SK-N-SH (cell line): ENCODE measurements around the gene LDB2.

Source experiments
- FOXJ3 ChIP-seq: sonication (generic); formaldehyde crosslinking; IDR thresholded peaks from 2 replicates; pipeline ENCODE4 v1.5.1; 2020; ENCODE audit warnings: mild to moderate bottlenecking, missing genetic modification reagents
- POLR2AphosphoS5 ChIP-seq: IDR thresholded peaks from 2 replicates; pipeline ENCODE4 v1.6.1; 2012; ENCODE audit warnings: low read depth, low read length
- SIN3A ChIP-seq: IDR thresholded peaks from 2 replicates; pipeline ENCODE4 v1.6.1; 2012; ENCODE audit warnings: low read depth, mild to moderate bottlenecking, low read length, moderate library complexity, borderline replicate concordance
- SMC3 ChIP-seq: IDR thresholded peaks from 2 replicates; pipeline ENCODE4 v1.6.1; 2012; ENCODE audit warnings: low read depth, low read length, improper control_type of control experiment
- TAF1 ChIP-seq: IDR thresholded peaks from 2 replicates; pipeline ENCODE4 v1.6.1; 2012; ENCODE audit warnings: low read depth, mild to moderate bottlenecking, low read length, moderate library complexity, borderline replicate concordance
- TF ChIP-seq, protein P1 (sequence below): IDR thresholded peaks from 2 replicates; pipeline ENCODE4 v1.6.1; 2012; ENCODE audit warnings: mild to moderate bottlenecking, low read depth, low read length, moderate library complexity
- TF ChIP-seq, protein P2 (sequence below): fragments of 200-600 bp; sonication (generic); IDR thresholded peaks from 2 replicates; pipeline ENCODE4 v1.6.1; 2017; ENCODE audit warnings: antibody characterized with exemption, mild to moderate bottlenecking, moderate library complexity
- TF ChIP-seq, protein P3 (sequence below): IDR thresholded peaks from 2 replicates; pipeline ENCODE4; 2012

DNA sequence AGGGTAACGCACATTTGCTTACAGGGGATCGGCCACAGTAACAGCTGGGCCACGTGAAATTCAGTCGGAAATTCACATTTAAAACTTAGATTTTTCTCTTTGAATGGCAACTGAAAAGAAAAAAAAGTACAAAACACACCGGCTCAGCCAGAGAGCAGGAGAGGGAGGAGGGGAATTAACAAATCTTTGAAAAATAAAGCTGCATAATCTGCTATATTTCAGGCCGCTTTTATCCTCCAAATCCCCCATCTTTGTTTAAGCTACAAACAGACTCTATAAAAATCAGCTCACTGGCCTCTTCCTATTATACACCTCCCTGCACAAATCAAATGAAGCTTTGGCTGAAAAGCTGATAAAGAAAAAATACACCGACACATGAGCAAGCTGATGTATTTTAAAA lies 169.1 kb downstream of the LDB2 start:
- TF ChIP-seq, protein P1, sequence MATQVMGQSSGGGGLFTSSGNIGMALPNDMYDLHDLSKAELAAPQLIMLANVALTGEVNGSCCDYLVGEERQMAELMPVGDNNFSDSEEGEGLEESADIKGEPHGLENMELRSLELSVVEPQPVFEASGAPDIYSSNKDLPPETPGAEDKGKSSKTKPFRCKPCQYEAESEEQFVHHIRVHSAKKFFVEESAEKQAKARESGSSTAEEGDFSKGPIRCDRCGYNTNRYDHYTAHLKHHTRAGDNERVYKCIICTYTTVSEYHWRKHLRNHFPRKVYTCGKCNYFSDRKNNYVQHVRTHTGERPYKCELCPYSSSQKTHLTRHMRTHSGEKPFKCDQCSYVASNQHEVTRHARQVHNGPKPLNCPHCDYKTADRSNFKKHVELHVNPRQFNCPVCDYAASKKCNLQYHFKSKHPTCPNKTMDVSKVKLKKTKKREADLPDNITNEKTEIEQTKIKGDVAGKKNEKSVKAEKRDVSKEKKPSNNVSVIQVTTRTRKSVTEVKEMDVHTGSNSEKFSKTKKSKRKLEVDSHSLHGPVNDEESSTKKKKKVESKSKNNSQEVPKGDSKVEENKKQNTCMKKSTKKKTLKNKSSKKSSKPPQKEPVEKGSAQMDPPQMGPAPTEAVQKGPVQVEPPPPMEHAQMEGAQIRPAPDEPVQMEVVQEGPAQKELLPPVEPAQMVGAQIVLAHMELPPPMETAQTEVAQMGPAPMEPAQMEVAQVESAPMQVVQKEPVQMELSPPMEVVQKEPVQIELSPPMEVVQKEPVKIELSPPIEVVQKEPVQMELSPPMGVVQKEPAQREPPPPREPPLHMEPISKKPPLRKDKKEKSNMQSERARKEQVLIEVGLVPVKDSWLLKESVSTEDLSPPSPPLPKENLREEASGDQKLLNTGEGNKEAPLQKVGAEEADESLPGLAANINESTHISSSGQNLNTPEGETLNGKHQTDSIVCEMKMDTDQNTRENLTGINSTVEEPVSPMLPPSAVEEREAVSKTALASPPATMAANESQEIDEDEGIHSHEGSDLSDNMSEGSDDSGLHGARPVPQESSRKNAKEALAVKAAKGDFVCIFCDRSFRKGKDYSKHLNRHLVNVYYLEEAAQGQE: no peak
- TF ChIP-seq, protein P2, sequence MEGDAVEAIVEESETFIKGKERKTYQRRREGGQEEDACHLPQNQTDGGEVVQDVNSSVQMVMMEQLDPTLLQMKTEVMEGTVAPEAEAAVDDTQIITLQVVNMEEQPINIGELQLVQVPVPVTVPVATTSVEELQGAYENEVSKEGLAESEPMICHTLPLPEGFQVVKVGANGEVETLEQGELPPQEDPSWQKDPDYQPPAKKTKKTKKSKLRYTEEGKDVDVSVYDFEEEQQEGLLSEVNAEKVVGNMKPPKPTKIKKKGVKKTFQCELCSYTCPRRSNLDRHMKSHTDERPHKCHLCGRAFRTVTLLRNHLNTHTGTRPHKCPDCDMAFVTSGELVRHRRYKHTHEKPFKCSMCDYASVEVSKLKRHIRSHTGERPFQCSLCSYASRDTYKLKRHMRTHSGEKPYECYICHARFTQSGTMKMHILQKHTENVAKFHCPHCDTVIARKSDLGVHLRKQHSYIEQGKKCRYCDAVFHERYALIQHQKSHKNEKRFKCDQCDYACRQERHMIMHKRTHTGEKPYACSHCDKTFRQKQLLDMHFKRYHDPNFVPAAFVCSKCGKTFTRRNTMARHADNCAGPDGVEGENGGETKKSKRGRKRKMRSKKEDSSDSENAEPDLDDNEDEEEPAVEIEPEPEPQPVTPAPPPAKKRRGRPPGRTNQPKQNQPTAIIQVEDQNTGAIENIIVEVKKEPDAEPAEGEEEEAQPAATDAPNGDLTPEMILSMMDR: no peak
- TF ChIP-seq, protein P3, sequence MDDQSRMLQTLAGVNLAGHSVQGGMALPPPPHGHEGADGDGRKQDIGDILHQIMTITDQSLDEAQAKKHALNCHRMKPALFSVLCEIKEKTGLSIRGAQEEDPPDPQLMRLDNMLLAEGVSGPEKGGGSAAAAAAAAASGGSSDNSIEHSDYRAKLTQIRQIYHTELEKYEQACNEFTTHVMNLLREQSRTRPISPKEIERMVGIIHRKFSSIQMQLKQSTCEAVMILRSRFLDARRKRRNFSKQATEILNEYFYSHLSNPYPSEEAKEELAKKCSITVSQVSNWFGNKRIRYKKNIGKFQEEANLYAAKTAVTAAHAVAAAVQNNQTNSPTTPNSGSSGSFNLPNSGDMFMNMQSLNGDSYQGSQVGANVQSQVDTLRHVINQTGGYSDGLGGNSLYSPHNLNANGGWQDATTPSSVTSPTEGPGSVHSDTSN: no peak
- TF ChIP-seq SMC3: no peak
- no peak for TF ChIP-seq TAF1
- TF ChIP-seq POLR2AphosphoS5: no peak
- no peak for TF ChIP-seq FOXJ3 (CRISPR knock-in tag)
- no peak for TF ChIP-seq SIN3A
